HFF-Myc (cell line): ENCODE data around the gene SDF2.

ENCODE experiments used
- DNase-seq: peaks from one replicate; pipeline ENCODE4 v3.0.0-alpha.2; 2011; ENCODE audit warnings: low read depth; ENCODE audit errors: extremely low read depth
- H3K4me3 ChIP-seq: replicated peaks from 2 replicates; pipeline ENCODE4 v1.5.1; 2011; ENCODE audit warnings: low read depth, mild to moderate bottlenecking, control low read depth, low read length
- CTCF ChIP-seq: IDR thresholded peaks from 2 replicates; pipeline ENCODE4 v1.5.1; 2012; ENCODE audit warnings: mild to moderate bottlenecking, low read depth, low read length, control low read depth; ENCODE audit errors: missing control alignments

Gene SDF2

GRCh38 chr17:28704219-28704858 is 42.6 kb upstream of the SDF2 start:
- no peak for DNase-seq
- TF ChIP-seq CTCF: no peak
- H3K4me3 ChIP-seq: no peak overlapping the region

GRCh38 chr17:28703552-28704218 is 42.0 kb upstream of the SDF2 start:
- no peak for TF ChIP-seq CTCF

GRCh38 chr17:28702752-28703150 is 41.0 kb upstream of the SDF2 start:
- no peak for DNase-seq
- H3K4me3 ChIP-seq: no peak overlapping the region
- TF ChIP-seq CTCF: no peak

More at GRCh38 chr17:28703552-28704218, 42.0 kb upstream of the SDF2 start:
- H3K4me3 ChIP-seq: no peak overlapping the region
- DNase-seq: no peak

- TF ChIP-seq CTCF: no peak
- no peak for DNase-seq
- no peak overlapping the region for H3K4me3 ChIP-seq
Measured at GRCh38 chr17:28702026-28702751, 40.5 kb upstream of the SDF2 start.

- DNase-seq: no peak
- TF ChIP-seq CTCF: no peak
- H3K4me3 ChIP-seq: no peak overlapping the region
Measured at GRCh38 chr17:28700830-28701492, 39.3 kb upstream of the SDF2 start.

GRCh38 chr17:28700278-28700677 is 38.6 kb upstream of the SDF2 start:
- TF ChIP-seq CTCF: no peak
- no peak for DNase-seq
- H3K4me3 ChIP-seq: no peak overlapping the region
